ELF-1 (cell line): ENCODE results near the gene ORC6.

Source experiments
- DNase-seq: peaks from one replicate; pipeline ENCODE4 v3.0.0-alpha.2; 2016; ENCODE audit warnings: low read depth, low spot score

Gene ORC6

DNA sequence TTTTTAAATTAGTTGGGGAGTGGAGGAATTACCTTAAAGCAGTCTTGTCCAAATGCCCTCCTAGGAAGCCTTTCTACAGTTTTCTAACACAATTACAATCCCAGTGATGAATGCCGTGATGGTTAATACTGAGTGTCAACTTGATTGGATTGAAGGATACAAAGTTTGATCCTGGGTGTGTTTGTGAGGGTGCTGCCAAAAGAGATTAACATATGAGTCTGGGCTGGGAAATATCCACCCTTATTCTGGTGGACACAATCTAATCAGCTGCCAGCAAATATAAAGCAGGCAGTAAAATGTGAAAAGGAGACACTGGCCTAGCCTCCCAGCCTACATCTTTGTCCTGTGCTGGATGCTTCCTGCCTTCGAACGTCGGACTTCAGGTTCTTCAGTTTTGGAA, 12.2 kb downstream of the ORC6 start:
- no peak for DNase-seq

- no peak for DNase-seq
These were observed 12.6 kb downstream of the ORC6 start for GRCh38 chr16:46702030-46702429.

GRCh38 chr16:46706642-46707041, 17.2 kb downstream of the ORC6 start:
- no peak for DNase-seq

GRCh38 chr16:46709469-46710005, 20.1 kb downstream of the ORC6 start:
- no peak for DNase-seq

DNA sequence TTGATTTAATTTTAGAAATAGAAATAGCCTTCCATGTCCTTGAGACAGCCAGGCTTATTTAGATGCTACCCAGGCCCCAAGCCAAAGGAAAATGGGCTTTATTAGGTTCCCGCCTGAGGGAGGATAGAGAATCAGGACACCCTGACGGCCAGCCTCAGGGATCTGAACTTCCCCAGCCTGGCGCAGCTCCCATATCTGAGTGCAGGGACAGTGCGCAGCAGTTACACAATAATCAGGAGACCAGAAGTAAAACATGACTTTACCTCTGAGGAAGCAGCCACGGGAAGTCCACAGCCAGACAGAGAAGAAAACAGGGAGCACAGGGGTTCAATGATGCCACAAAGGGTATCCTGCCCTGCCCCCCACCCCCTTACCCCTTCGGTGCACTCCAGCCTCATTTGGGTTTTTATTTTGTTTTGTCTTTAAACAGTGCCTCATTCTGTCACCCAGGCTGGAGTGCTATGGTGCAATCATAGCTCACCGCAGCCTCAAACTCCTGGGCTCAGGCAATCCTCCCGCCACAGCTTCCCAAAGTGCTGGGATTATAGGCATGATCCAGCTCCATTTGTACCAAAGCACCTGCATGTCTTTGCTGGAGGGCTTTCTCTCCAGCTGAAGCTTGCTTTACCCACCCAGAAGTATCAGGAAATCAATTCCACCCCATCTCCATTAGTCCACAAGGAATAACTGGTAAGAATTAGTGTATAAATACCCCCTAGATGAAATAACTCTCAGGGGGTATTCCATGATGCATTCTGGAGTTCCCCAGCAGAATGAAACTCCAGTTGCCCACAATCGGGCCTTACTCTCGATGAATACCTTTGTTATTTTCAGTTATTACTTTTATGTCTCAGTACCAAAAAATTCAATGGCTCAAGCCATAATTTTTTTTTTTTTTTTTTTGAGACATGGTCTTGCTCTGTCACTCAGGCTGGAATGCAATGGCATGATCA, 21.9 kb downstream of the ORC6 start:
- DNase-seq = no peak

- DNase-seq = no peak
These were observed 23.5 kb downstream of the ORC6 start for GRCh38 chr16:46712911-46713310.

DNA sequence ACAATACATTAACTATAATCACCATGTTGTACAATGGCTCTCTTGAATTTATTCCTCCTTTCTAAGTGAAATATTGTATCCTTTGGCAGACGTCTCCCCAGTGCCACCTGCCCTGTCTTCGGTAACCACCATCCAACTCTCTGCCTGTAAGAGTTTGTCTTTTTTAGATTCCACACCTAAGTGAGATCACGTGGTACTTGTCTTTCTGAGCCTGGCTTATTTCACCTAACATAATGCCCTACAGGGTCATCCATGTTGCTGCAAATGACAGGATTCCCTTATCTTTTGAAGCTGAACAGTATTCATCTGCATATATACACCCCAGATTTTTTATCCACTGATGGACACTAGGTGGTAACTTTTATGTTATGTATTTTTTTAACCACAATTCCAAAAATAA, 24.2 kb downstream of the ORC6 start:
- DNase-seq = no peak

GRCh38 chr16:46714797-46715591, 25.5 kb downstream of the ORC6 start:
- DNase-seq = no peak

- DNase-seq = no peak
These were observed 26.4 kb downstream of the ORC6 start for GRCh38 chr16:46715769-46716305.

DNA sequence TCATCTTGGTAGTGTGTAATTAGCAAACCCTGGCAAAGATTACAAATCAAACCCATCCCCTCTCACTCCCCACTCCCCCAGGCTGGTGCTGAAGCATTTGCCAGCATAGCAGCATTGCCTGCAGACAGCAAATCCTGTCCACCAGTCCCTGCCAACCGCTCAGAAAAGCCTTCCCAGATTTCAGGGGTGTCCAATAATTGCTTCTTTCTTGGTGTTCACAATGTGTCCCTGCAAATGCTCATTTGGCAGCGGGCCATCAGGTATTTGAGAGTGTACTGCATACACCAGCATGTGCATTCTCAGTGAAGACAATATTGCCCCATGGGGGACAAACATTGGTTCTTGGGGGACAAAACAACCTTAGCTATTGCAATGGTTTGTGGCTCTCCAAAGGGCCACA, 28.2 kb downstream of the ORC6 start:
- DNase-seq = no peak

- no peak for DNase-seq
These were observed 28.8 kb downstream of the ORC6 start for GRCh38 chr16:46718214-46718613.

GRCh38 chr16:46719528-46719927, 30.1 kb downstream of the ORC6 start:
- no peak for DNase-seq

DNA sequence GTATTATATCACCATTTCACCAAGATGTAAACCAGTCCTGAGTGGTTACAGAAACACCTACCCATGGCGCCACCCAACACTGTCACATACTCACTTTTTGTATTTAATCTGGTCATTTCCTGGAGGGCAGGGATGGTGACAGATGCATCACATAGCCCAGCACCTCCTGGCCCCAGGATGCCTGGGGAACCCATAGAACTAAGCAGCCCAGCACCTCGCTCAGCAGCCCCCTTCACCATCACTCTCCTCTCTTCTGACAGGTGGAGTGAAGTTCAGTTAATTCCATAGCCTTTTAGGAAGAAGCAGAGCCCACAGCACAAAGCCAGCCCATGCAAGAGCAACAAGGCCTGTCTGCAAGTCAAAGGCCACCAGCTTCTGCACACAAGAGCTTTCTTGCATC, 31.2 kb downstream of the ORC6 start:
- no peak for DNase-seq

DNA sequence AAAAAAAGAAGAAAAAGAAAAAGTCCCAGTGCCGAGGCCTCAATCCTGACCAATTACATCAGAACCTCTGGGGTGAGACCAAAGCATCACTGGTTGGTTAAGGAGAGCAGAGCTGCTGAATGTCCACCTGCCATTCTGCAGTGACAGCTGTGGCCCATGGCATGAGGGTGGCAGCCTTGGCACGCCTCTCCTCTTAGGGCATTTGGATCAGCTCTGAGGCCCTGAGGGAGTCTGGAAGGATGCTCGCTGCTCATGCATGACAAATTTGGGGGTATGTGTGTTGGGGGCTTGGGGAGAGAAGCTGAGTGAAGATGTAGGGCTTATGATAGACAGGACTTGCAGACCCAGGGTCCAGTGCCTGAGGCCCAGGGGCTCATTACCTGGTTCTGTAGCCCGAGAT, 32.4 kb downstream of the ORC6 start:
- DNase-seq = no peak

- DNase-seq = no peak
These were observed 37.7 kb downstream of the ORC6 start for GRCh38 chr16:46727184-46727583.

- DNase-seq = no peak
These were observed 38.2 kb downstream of the ORC6 start for GRCh38 chr16:46727630-46728029.

GRCh38 chr16:46728806-46729205, 39.3 kb downstream of the ORC6 start:
- DNase-seq = no peak

GRCh38 chr16:46729326-46729995, 40.0 kb downstream of the ORC6 start:
- peak; percentile 65 for DNase-seq

- DNase-seq = no peak
These were observed 40.7 kb downstream of the ORC6 start for GRCh38 chr16:46730126-46730525.

GRCh38 chr16:46730801-46731690, 41.6 kb downstream of the ORC6 start:
- DNase-seq = no peak
